Endothelial cell of umbilical vein (primary cell): ENCODE measurements around the gene DPH6. TPM values are rescaled to one million over a fixed set of nuclear protein-coding genes. Genes with fewer than 3 reads are reported as not detected.
"Not testable (repeated sequence)": the region's sequence is repeated elsewhere in the genome, so short reads cannot be mapped to it uniquely, and the experiment has no call there.

Experiments
- BruUV-seq: library from RNA; stranded (reverse); fragments of 400-500 nt; replicated peaks from 2 replicates; lab custom pipeline; 2021; lab: Mats Ljungman, UMichigan
- CTCF ChIA-PET: fragments of 300-600, 350-600 bp; sonication (Branson Sonifier 250); formaldehyde crosslinking; loops from one replicate; lab custom pipeline; 2021; ENCODE audit warnings: antibody characterized with exemption, inconsistent platforms; lab: Charles Lee
- POLR2A ChIA-PET: fragments of 300-600, 350-600 bp; sonication (Branson Sonifier 250); formaldehyde crosslinking; loops from one replicate; lab custom pipeline; 2021; ENCODE audit warnings: antibody characterized with exemption, inconsistent platforms; lab: Charles Lee
- DNase-seq: peaks from one replicate; pipeline ENCODE4 v3.0.0-alpha.2; 2011; ENCODE audit warnings: low read depth, low spot score
- FAIRE-seq: peaks from 2 replicates; lab custom pipeline; 2011; peaks lifted over from hg19 to GRCh38; lab: Jason Lieb, UNC
- H2AFZ ChIP-seq: 2 replicates; pipeline ENCODE4 v1.6.0; 2012; ENCODE audit warnings: low read depth, low read length, control low read depth, inconsistent platforms
- H3K27ac ChIP-seq: 2 replicates; pipeline ENCODE4 v1.5.1; 2011; ENCODE audit warnings: low read depth, mild to moderate bottlenecking, control low read depth, low read length, moderate library complexity; ENCODE audit not compliant: insufficient read depth
- H3K27me3 ChIP-seq, 2 experiments: 2 replicates each; pipeline versions ENCODE4 v1.6.0 to v1.6.1; 2011; ENCODE audit warnings: low read length in 2 of 2, mixed read lengths in 1 of 2; ENCODE audit not compliant: control insufficient read depth in 2 of 2, insufficient read depth in 2 of 2
- H3K36me3 ChIP-seq, 2 experiments: 2 replicates in 1 of 2; 3 replicates in 1 of 2; pipeline ENCODE4 v1.5.1; 2011; ENCODE audit warnings: low read length in 2 of 2, mild to moderate bottlenecking in 1 of 2, moderate library complexity in 1 of 2; ENCODE audit not compliant: control insufficient read depth in 2 of 2, insufficient read depth in 2 of 2; ENCODE audit errors: extremely low read depth in 1 of 2
- H3K4me1 ChIP-seq: 3 replicates; pipeline ENCODE4 v1.5.1; 2011; ENCODE audit warnings: mild to moderate bottlenecking, low read length; ENCODE audit not compliant: control insufficient read depth, insufficient read depth; ENCODE audit errors: extremely low read depth
- H3K4me2 ChIP-seq: 2 replicates; pipeline ENCODE4 v1.6.1; 2011; ENCODE audit warnings: low read length, control low read depth, mixed read lengths; ENCODE audit not compliant: insufficient read depth
- H3K4me3 ChIP-seq, 3 experiments: fragments of 200-600 bp in 1 of 3; sonication (generic), shearing (Covaris generic) in 1 of 3; replicated peaks in 1 of 3; 2 replicates each; pipeline ENCODE4 v1.5.1; 2011 to 2016; ENCODE audit warnings: control low read depth in 3 of 3, low read length in 3 of 3, mild to moderate bottlenecking in 2 of 3, inconsistent platforms in 1 of 3, low read depth in 1 of 3, moderate library complexity in 1 of 3; ENCODE audit not compliant: insufficient read depth in 1 of 3
- H3K79me2 ChIP-seq: 2 replicates; pipeline ENCODE4 v1.6.0; 2012; ENCODE audit warnings: low read length, inconsistent platforms; ENCODE audit not compliant: control insufficient read depth, insufficient read depth
- H3K9ac ChIP-seq: replicated peaks from 2 replicates; pipeline ENCODE3; 2011; ENCODE audit warnings: low read length, control low read depth; ENCODE audit not compliant: insufficient read depth; ENCODE audit errors: extremely low read depth
- H3K9me1 ChIP-seq: replicated peaks from 3 replicates; pipeline ENCODE4 v1.6.0; 2011; ENCODE audit warnings: mild to moderate bottlenecking, low read length; ENCODE audit not compliant: control insufficient read depth, insufficient read depth; ENCODE audit errors: extremely low read depth
- H3K9me3 ChIP-seq: replicated peaks from 2 replicates; pipeline ENCODE4 v1.5.1; 2012; ENCODE audit warnings: low read length, inconsistent platforms; ENCODE audit not compliant: control insufficient read depth, insufficient read depth
- H4K20me1 ChIP-seq: replicated peaks from 2 replicates; pipeline ENCODE3; 2011; ENCODE audit warnings: mild to moderate bottlenecking, low read length; ENCODE audit not compliant: control insufficient read depth, insufficient read depth; ENCODE audit errors: extremely low read depth
- EZH2 ChIP-seq: IDR thresholded peaks from 2 replicates; pipeline ENCODE4 v1.6.1; 2012; ENCODE audit warnings: borderline replicate concordance, low read depth, mild to moderate bottlenecking, moderate library complexity, low read length, inconsistent platforms; ENCODE audit not compliant: severe bottlenecking
- GATA2 ChIP-seq: IDR thresholded peaks from 2 replicates; pipeline ENCODE4 v1.7.0; 2011; ENCODE audit warnings: low read depth, mild to moderate bottlenecking, moderate library complexity, mixed read lengths, low read length; ENCODE audit not compliant: insufficient read length, insufficient read depth
- JUN ChIP-seq: IDR thresholded peaks from 2 replicates; pipeline ENCODE4 v1.6.1; 2011; ENCODE audit warnings: borderline replicate concordance, low read depth; ENCODE audit not compliant: insufficient read length, insufficient read depth
- MYC ChIP-seq: IDR thresholded peaks from one replicate; pipeline ENCODE4 v1.6.1; 2011; ENCODE audit warnings: mild to moderate bottlenecking, low read depth, low read length
- POLR2AphosphoS5 ChIP-seq: IDR thresholded peaks from 2 replicates; pipeline ENCODE4 v1.6.1; 2012; ENCODE audit warnings: low read depth, mild to moderate bottlenecking, control low read depth, low read length, moderate library complexity; ENCODE audit not compliant: insufficient read depth
- dilution Hi-C: fragments of 300-500 bp; cut with MboI; formaldehyde crosslinking; loops from one replicate; pipeline ENCODE4 v1.15.0; 2019; ENCODE audit warnings: low sequenced_read_pairs; ENCODE audit not compliant: extremely low pct_ligation_motif_present
- intact Hi-C: fragments of 100-400 bp; cut with micrococcal nuclease; formaldehyde crosslinking; loops from one replicate; pipeline ENCODE4 v1.10.0; 2022
- polyA plus RNA-seq, 4 experiments: library from polyadenylated mRNA; depleted of rRNA in 3 of 4; stranded (reverse) in 3 of 4; unstranded in 1 of 4; fragments of >200 nt; gene quantifications; 2 replicates each; pipeline versions ENCODE4 v1.2.1 to v1.2.3, GENCODE V29; 2011 to 2012; ENCODE audit warnings: missing spikeins in 1 of 4
- total RNA-seq: library from RNA; stranded (reverse); gene quantifications from 2 replicates; pipeline ENCODE4 v1.2.3, GENCODE V29; 2021
- TF ChIP-seq, protein P1 (sequence below), 2 donors: IDR thresholded peaks; 1 replicate in 1 of 2; 2 replicates in 1 of 2; pipeline ENCODE4 v1.5.1; 2011; ENCODE audit warnings: low read length in 2 of 2, mild to moderate bottlenecking in 2 of 2, moderate library complexity in 2 of 2, control low read depth in 1 of 2, inconsistent platforms in 1 of 2, low read depth in 1 of 2; ENCODE audit not compliant: insufficient read depth in 1 of 2; ENCODE audit errors: extremely low read depth in 1 of 2

DPH6 gene
- total and polyA plus RNA-seq, 2 donors (not counting 3 experiments of a cell fraction or from before 2014, with no cell fraction given): 4.6 to 10.1 TPM

DNA sequence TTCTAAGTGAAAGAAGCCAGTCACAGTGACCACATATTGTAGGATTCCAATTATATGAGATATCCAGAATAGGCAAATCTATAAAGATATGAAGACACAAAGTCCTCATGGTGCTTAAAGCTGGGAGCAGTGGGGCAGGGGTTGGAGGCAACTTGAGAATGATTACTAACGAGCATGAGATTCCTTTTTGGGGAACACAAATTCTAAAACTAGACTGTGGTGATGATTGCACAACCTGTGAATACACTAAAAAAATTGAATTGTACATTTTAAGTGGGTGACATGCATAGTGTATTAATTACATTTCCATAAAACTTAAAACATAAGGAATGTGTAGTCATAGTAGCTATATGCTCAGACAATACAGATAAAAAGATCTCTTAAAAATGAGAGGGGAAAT is 103.2 kb downstream of the DPH6 start:
- FAIRE-seq (no peak), DNase-seq (no peak)
- no peaks in the 10 kb centered on the region for H3K9me3 ChIP-seq
- no peak overlapping the region for H2AFZ ChIP-seq
- no peaks in the 10 kb centered on the region for H3K36me3 ChIP-seq
- H3K9me1 ChIP-seq: no peaks in the 10 kb centered on the region
- dilution Hi-C loops (no loop called here), intact Hi-C loops (loop anchor here (5.0 to 10.0 kb wide), 2 partner anchors 135 to 818 kb away; no protein-coding TSS in a partner anchor)
- BruUV-seq: no TSS peak
- ChIA-PET CTCF (interaction anchor here (1.0 to 7.2 kb wide), 5 partner anchors 15 to 364 kb away, joined by 6 to 828 read pairs (median 82); no protein-coding TSS in a partner anchor), POLR2A (no interaction called here)
- H3K9ac ChIP-seq: no peak overlapping the region
- no peak overlapping the region for H3K4me3 ChIP-seq
- H3K4me2 ChIP-seq: no peak overlapping the region
- TF ChIP-seq EZH2: no peak
- TF ChIP-seq JUN: no peak
- no peak for TF ChIP-seq GATA2
- TF ChIP-seq, protein P1, sequence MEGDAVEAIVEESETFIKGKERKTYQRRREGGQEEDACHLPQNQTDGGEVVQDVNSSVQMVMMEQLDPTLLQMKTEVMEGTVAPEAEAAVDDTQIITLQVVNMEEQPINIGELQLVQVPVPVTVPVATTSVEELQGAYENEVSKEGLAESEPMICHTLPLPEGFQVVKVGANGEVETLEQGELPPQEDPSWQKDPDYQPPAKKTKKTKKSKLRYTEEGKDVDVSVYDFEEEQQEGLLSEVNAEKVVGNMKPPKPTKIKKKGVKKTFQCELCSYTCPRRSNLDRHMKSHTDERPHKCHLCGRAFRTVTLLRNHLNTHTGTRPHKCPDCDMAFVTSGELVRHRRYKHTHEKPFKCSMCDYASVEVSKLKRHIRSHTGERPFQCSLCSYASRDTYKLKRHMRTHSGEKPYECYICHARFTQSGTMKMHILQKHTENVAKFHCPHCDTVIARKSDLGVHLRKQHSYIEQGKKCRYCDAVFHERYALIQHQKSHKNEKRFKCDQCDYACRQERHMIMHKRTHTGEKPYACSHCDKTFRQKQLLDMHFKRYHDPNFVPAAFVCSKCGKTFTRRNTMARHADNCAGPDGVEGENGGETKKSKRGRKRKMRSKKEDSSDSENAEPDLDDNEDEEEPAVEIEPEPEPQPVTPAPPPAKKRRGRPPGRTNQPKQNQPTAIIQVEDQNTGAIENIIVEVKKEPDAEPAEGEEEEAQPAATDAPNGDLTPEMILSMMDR (IDR thresholded peaks at IDR 0.05; ENCODE audit: extremely low read depth in 1 of 2, insufficient read depth in 1 of 2, low read depth in 1 of 2, low read length in 2 of 2): no peak
- no peak for TF ChIP-seq POLR2AphosphoS5
- TF ChIP-seq MYC: no peak
- H3K4me1 ChIP-seq: no peaks in the 10 kb centered on the region
- peaks cover 0 to 2% of the 10 kb centered on the region in 2 experiments for H3K27me3 ChIP-seq
- no peaks in the 10 kb centered on the region for H4K20me1 ChIP-seq
- no peaks in the 10 kb centered on the region for H3K79me2 ChIP-seq
- no peak overlapping the region for H3K27ac ChIP-seq

DNA sequence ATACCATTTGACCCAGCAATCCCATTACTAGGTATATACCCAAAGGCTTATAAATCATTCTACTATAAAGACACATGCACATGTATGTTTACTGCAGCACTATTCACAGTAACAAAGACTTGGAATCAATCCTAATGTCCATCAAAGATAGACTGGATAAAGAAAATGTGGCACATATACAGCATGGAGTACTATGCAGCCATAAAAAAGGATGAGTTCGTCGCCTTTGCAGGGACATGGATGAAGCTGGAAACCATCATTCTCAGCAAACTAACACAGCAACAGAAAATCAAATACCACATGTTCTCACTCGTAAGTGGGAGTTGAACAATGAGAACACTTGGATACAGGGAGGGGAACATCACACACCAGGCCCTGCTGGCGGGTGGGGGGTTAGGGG is 104.7 kb downstream of the DPH6 start:
- POLR2A ChIA-PET, H3K27ac ChIP-seq, H3K4me3 ChIP-seq, H3K4me2 ChIP-seq, FAIRE-seq, H3K27me3 ChIP-seq, H3K9ac ChIP-seq, H3K9me3 ChIP-seq, H2AFZ ChIP-seq, BruUV-seq, dilution Hi-C loops, H3K4me1 ChIP-seq, H3K36me3 ChIP-seq, H4K20me1 ChIP-seq, H3K79me2 ChIP-seq, H3K9me1 ChIP-seq, DNase-seq: not testable (repeated sequence)
- CTCF ChIA-PET: interaction anchor here (5.4 to 7.2 kb wide), 2 partner anchors 150 to 363 kb away, joined by 138 to 828 read pairs; no protein-coding TSS in a partner anchor
- intact Hi-C loops: loop anchor here (5.0 to 10.0 kb wide), 2 partner anchors 134 to 816 kb away; no protein-coding TSS in a partner anchor
